Mucosa of descending colon (tissue), 3 donors: ENCODE results near the gene CAMKMT. TPM values are rescaled to one million over a fixed set of nuclear protein-coding genes. Genes with fewer than 3 reads are reported as not detected.

Source experiments
- ATAC-seq: fragments of 200-7000 bp; cut with Tn5 transposase; one replicate; pipeline ENCODE4 v1.9.1; 2020; ENCODE audit warnings: mild to moderate bottlenecking, moderate library complexity
- DNase-seq, 3 donors: peaks; one replicate each; pipeline ENCODE4 v3.0.0-alpha.2; 2020
- H3K36me3 ChIP-seq: fragments of 200-600 bp; one replicate; pipeline ENCODE4 v1.8.0; 2021; ENCODE audit warnings: low read depth, mild to moderate bottlenecking
- H3K4me1 ChIP-seq: fragments of 200-600 bp; one replicate; pipeline ENCODE4 v1.8.0; 2021; ENCODE audit warnings: low read depth, mild to moderate bottlenecking
- H3K4me3 ChIP-seq: fragments of 200-600 bp; one replicate; pipeline ENCODE4 v1.8.0; 2021; ENCODE audit warnings: mild to moderate bottlenecking
- H3K9me3 ChIP-seq: fragments of 200-600 bp; one replicate; pipeline ENCODE4 v1.8.0; 2021; ENCODE audit warnings: mild to moderate bottlenecking
- CTCF ChIP-seq: fragments of 200-600 bp; IDR thresholded peaks from one replicate; pipeline ENCODE4 v1.8.0; 2022; ENCODE audit warnings: antibody characterized with exemption, mild to moderate bottlenecking
- intact Hi-C, 2 donors: fragments of 100-400 bp; cut with DNase I in 1 of 2; cut with micrococcal nuclease in 1 of 2; formaldehyde crosslinking; loops; one replicate each; pipeline versions ENCODE4 v1.11.0 to v1.11.1; 2022; cut with DNase I, micrococcal nuclease
- total RNA-seq, 3 donors: library from RNA; stranded (reverse); fragmentation: NEBNext Ultra II Directional in 2 of 3; extraction: Animal tissue kit (Norgen Biotek cat#: 25700) in 2 of 3; gene quantifications; one replicate each; pipeline versions ENCODE4 v1.2.1 to v1.2.4, GENCODE V29; 2021 to 2023
- donor health status: DM: no; HTN: no; CAD: no; lungs with moderate emphysema.
- donor health status: DM: no; HTN: no; CAD: no.
- donor health status: DM: no; HTN: yes; CAD: no.

CAMKMT gene
- total RNA-seq, 3 donors from 2014 or later, result 13.2 to 16.0 (median 14.1) TPM

GRCh38 chr2:44442019-44442418, 80.3 kb downstream of the CAMKMT start:
- Histone ChIP-seq H3K36me3 (no peaks in the 10 kb centered on the region), H3K4me3 (no peak overlapping the region), H3K4me1 (no peaks in the 10 kb centered on the region), H3K9me3 (no peaks in the 10 kb centered on the region)
- intact Hi-C loops, result no loop called here
- ATAC-seq, result no peak
- TF ChIP-seq CTCF, result no peak
- DNase-seq, result no peak

GRCh38 chr2:44443517-44443916, 81.8 kb downstream of the CAMKMT start:
- ATAC-seq (no peak), DNase-seq (no peak)
- Histone ChIP-seq H3K4me1 (no peaks in the 10 kb centered on the region), H3K4me3 (no peak overlapping the region), H3K9me3 (no peaks in the 10 kb centered on the region), H3K36me3 (no peaks in the 10 kb centered on the region)
- TF ChIP-seq CTCF, result no peak
- intact Hi-C loops, result no loop called here

- TF ChIP-seq CTCF, result no peak
- ATAC-seq (no peak), DNase-seq (no peak)
- Histone ChIP-seq H3K4me1 (no peaks in the 10 kb centered on the region), H3K36me3 (no peaks in the 10 kb centered on the region), H3K9me3 (no peaks in the 10 kb centered on the region), H3K4me3 (no peak overlapping the region)
- intact Hi-C loops, result no loop called here
Measured at GRCh38 chr2:44444881-44445280, 83.1 kb downstream of the CAMKMT start.

GRCh38 chr2:44448860-44449527, 87.2 kb downstream of the CAMKMT start:
- no peak for DNase-seq
- ATAC-seq, result no peak
- no peak for TF ChIP-seq CTCF
- Histone ChIP-seq H3K36me3 (no peaks in the 10 kb centered on the region), H3K4me3 (no peak overlapping the region), H3K4me1 (no peaks in the 10 kb centered on the region), H3K9me3 (no peaks in the 10 kb centered on the region)
- intact Hi-C loops, result no loop called here

- no peaks in the 10 kb centered on the region for H3K36me3 ChIP-seq
- intact Hi-C loops, result no loop called here
- TF ChIP-seq CTCF, result no peak
- H3K4me1 ChIP-seq, result no peaks in the 10 kb centered on the region
- ATAC-seq (no peak), DNase-seq (no peak)
- no peaks in the 10 kb centered on the region for H3K9me3 ChIP-seq
- no peak overlapping the region for H3K4me3 ChIP-seq
Measured at GRCh38 chr2:44450082-44450481, 88.3 kb downstream of the CAMKMT start.

GRCh38 chr2:44450806-44451205, 89.1 kb downstream of the CAMKMT start:
- intact Hi-C loops, result no loop called here
- TF ChIP-seq CTCF, result no peak
- no peak for ATAC-seq

More at GRCh38 chr2:44450806-44451205, 89.1 kb downstream of the CAMKMT start:
- H3K9me3 ChIP-seq, result no peaks in the 10 kb centered on the region
- no peak overlapping the region for H3K4me3 ChIP-seq
- no peaks in the 10 kb centered on the region for H3K36me3 ChIP-seq
- no peaks in the 10 kb centered on the region for H3K4me1 ChIP-seq
- no peak for DNase-seq
